Loucy (cell line): Measurements from ENCODE around the gene NDC1.

Experiments
- H2AFZ ChIP-seq: fragments of 200-600 bp; sonication (generic); 2 replicates; pipeline ENCODE4 v1.6.0; 2016; ENCODE audit warnings: antibody characterized with exemption, mild to moderate bottlenecking, low read length, moderate library complexity
- H3F3A ChIP-seq: fragments of 200-600 bp; 2 replicates; pipeline ENCODE4 v1.6.0; 2016; ENCODE audit warnings: antibody characterized with exemption, low read depth, mild to moderate bottlenecking
- H3K27me3 ChIP-seq: fragments of 200-600 bp; sonication (generic); 2 replicates; pipeline ENCODE4 v1.6.1; 2014; ENCODE audit warnings: low read length, mild to moderate bottlenecking; ENCODE audit not compliant: insufficient read depth, poor library complexity, severe bottlenecking
- H3K36me3 ChIP-seq: fragments of 200-600 bp; sonication (generic); 2 replicates; pipeline ENCODE4 v1.6.1; 2016; ENCODE audit warnings: low read length; ENCODE audit not compliant: insufficient read depth
- H3K4me1 ChIP-seq: fragments of 200-600 bp; sonication (generic); 2 replicates; pipeline ENCODE4 v1.5.1; 2014; ENCODE audit warnings: low read length, mild to moderate bottlenecking; ENCODE audit not compliant: insufficient read depth, poor library complexity, severe bottlenecking
- H3K4me2 ChIP-seq: fragments of 200-600 bp; sonication (generic); 2 replicates; pipeline ENCODE4 v1.6.0; 2014; ENCODE audit warnings: antibody characterized with exemption, low read length, low read depth, mild to moderate bottlenecking; ENCODE audit not compliant: poor library complexity, severe bottlenecking
- H3K4me3 ChIP-seq: fragments of 200-600 bp; sonication (generic); 2 replicates; pipeline ENCODE4 v1.5.1; 2014; ENCODE audit warnings: low read length, mild to moderate bottlenecking, mixed read lengths; ENCODE audit not compliant: poor library complexity, severe bottlenecking
- H3K79me2 ChIP-seq: fragments of 200-600 bp; sonication (generic); 2 replicates; pipeline ENCODE4 v1.6.1; 2014; ENCODE audit warnings: low read length; ENCODE audit not compliant: insufficient read depth
- H3K9ac ChIP-seq: fragments of 200-600 bp; sonication (generic); 2 replicates; pipeline ENCODE4 v1.6.0; 2014; ENCODE audit warnings: mild to moderate bottlenecking, low read depth, low read length, moderate library complexity; ENCODE audit not compliant: poor library complexity, severe bottlenecking
- H3K9me2 ChIP-seq: fragments of 200-600 bp; sonication (generic); replicated peaks from 2 replicates; pipeline ENCODE4 v1.6.1; 2016; ENCODE audit warnings: low read depth, low read length, mixed read lengths
- H3K9me3 ChIP-seq: fragments of 200-600 bp; sonication (generic); 2 replicates; pipeline ENCODE4 v1.6.1; 2014; ENCODE audit warnings: mild to moderate bottlenecking, antibody characterized with exemption, low read length, low read depth; ENCODE audit not compliant: insufficient read depth
- H4K20me1 ChIP-seq: fragments of 200-600 bp; sonication (generic); 2 replicates; pipeline ENCODE4 v1.6.0; 2014; ENCODE audit warnings: antibody characterized with exemption, low read length, mild to moderate bottlenecking; ENCODE audit not compliant: insufficient read depth, poor library complexity, severe bottlenecking
- CTCF ChIP-seq: fragments of 200-600 bp; sonication (generic); conservative IDR thresholded peaks from 2 replicates; pipeline ENCODE4 v1.5.1; 2014; ENCODE audit warnings: mild to moderate bottlenecking, antibody characterized with exemption, low read length
- EZH2phosphoT487 ChIP-seq: fragments of 200-600 bp; IDR thresholded peaks from 2 replicates; pipeline ENCODE4 v1.6.1; 2018; ENCODE audit warnings: antibody characterized with exemption, mild to moderate bottlenecking, moderate library complexity, borderline replicate concordance

NDC1 gene

GRCh38 chr1:53851571-53852285 lies 13.6 kb upstream of the NDC1 start:
- TF ChIP-seq CTCF, result no peak
- no peak for TF ChIP-seq EZH2phosphoT487
- Histone ChIP-seq H2AFZ (no peak overlapping the region), H3K27me3 (no peaks in the 10 kb centered on the region), H3K4me2 (no peak overlapping the region), H4K20me1 (no peaks in the 10 kb centered on the region), H3K79me2 (no peaks in the 10 kb centered on the region), H3K4me3 (no peak overlapping the region), H3K9me2 (no peaks in the 10 kb centered on the region), H3F3A (no peaks in the 10 kb centered on the region), H3K9ac (no peak overlapping the region), H3K36me3 (peaks cover 28% of the 10 kb centered on the region; the same call in 1 of the 2 replicates), H3K9me3 (no peaks in the 10 kb centered on the region), H3K4me1 (no peaks in the 10 kb centered on the region)

- no peaks in the 10 kb centered on the region for H3K27me3 ChIP-seq
- no peak for TF ChIP-seq EZH2phosphoT487
- H3K79me2 ChIP-seq, result no peaks in the 10 kb centered on the region
- no peaks in the 10 kb centered on the region for H3F3A ChIP-seq
- no peak overlapping the region for H3K9ac ChIP-seq
- peaks cover 19% of the 10 kb centered on the region; the same call in 1 of the 2 replicates for H3K36me3 ChIP-seq
- H4K20me1 ChIP-seq, result no peaks in the 10 kb centered on the region
- H3K9me3 ChIP-seq, result no peaks in the 10 kb centered on the region
- H2AFZ ChIP-seq, result no peak overlapping the region
- no peak overlapping the region for H3K4me3 ChIP-seq
- H3K4me1 ChIP-seq, result no peaks in the 10 kb centered on the region
- H3K4me2 ChIP-seq, result no peak overlapping the region
- H3K9me2 ChIP-seq, result no peaks in the 10 kb centered on the region
These were observed 12.1 kb upstream of the NDC1 start for GRCh38 chr1:53850082-53850673.

GRCh38 chr1:53847980-53848379 lies 9.9 kb upstream of the NDC1 start:
- no peaks in the 10 kb centered on the region for H3K4me1 ChIP-seq
- no peaks in the 10 kb centered on the region for H3F3A ChIP-seq
- peaks cover 8% of the 10 kb centered on the region; the same call in 1 of the 2 replicates for H3K36me3 ChIP-seq
- no peaks in the 10 kb centered on the region for H3K27me3 ChIP-seq
- TF ChIP-seq CTCF, result no peak
- no peak for TF ChIP-seq EZH2phosphoT487
- no peak overlapping the region for H3K9ac ChIP-seq
- H3K4me2 ChIP-seq, result no peak overlapping the region
- H2AFZ ChIP-seq, result no peak overlapping the region
- no peaks in the 10 kb centered on the region for H3K79me2 ChIP-seq
- no peaks in the 10 kb centered on the region for H3K9me3 ChIP-seq
- H4K20me1 ChIP-seq, result no peaks in the 10 kb centered on the region
- no peaks in the 10 kb centered on the region for H3K9me2 ChIP-seq
- H3K4me3 ChIP-seq, result no peak overlapping the region
